Heart left ventricle (tissue), 16 donors: ENCODE measurements around the gene PDGFC. TPM values are rescaled to one million over a fixed set of nuclear protein-coding genes. Genes with fewer than 3 reads are reported as not detected.
A peak's percentile ranks its signal among the peaks of the same experiment; 100 is the strongest.

Source experiments
- ATAC-seq, 4 donors: fragments of 200-7000 bp; cut with Tn5 transposase; one replicate each; pipeline ENCODE4 v1.9.1; 2020 to 2022; ENCODE audit warnings: moderate library complexity in 4 of 4, mild to moderate bottlenecking in 3 of 4, moderate number of reproducible peaks in 1 of 4
- DNase-seq, 5 donors: peaks; one replicate each; pipeline ENCODE4 v3.0.0-alpha.2; 2020
- H3K27ac ChIP-seq, 12 donors: fragments of 200-600 bp; sonication (generic) in 4 of 12; one replicate each; pipeline versions ENCODE4 v1.5.0 to v1.8.0; 2016 to 2022; ENCODE audit warnings: mild to moderate bottlenecking in 2 of 12
- H3K27me3 ChIP-seq, 9 donors: fragments of 200-600 bp; sonication (generic) in 2 of 9; one replicate each; pipeline versions ENCODE4 v1.5.1 to v1.8.0; 2016 to 2022; ENCODE audit warnings: mild to moderate bottlenecking in 3 of 9
- H3K36me3 ChIP-seq, 9 donors: fragments of 200-600 bp; sonication (generic) in 2 of 9; one replicate each; pipeline versions ENCODE4 v1.5.0 to v1.8.0; 2018 to 2022; ENCODE audit warnings: mild to moderate bottlenecking in 2 of 9
- H3K4me1 ChIP-seq, 12 donors: fragments of 200-600 bp; sonication (generic) in 4 of 12; one replicate each; pipeline versions ENCODE4 v1.5.0 to v1.8.0; 2016 to 2022; ENCODE audit warnings: mild to moderate bottlenecking in 3 of 12
- H3K4me3 ChIP-seq, 12 donors: fragments of 200-600 bp; sonication (generic) in 4 of 12; one replicate each; pipeline versions ENCODE4 v1.5.0 to v1.8.0; 2017 to 2022; ENCODE audit warnings: mild to moderate bottlenecking in 9 of 12, moderate library complexity in 4 of 12
- H3K9me3 ChIP-seq, 12 donors: fragments of 200-600 bp; sonication (generic) in 4 of 12; one replicate each; pipeline versions ENCODE4 v1.5.0 to v1.8.0; 2016 to 2022; ENCODE audit warnings: mild to moderate bottlenecking in 1 of 12
- POLR2A ChIP-seq, 2 donors: fragments of 450-650 bp; IDR thresholded peaks; one replicate each; pipeline ENCODE4 v1.6.1; 2017; ENCODE audit warnings: antibody characterized with exemption in 2 of 2, mild to moderate bottlenecking in 2 of 2, moderate library complexity in 2 of 2
- WGBS, 4 donors: extraction: QIAGEN DNeasy Blood & Tissue Kit in 2 of 4; methylation state at CpG; one replicate each; pipeline versions ENCODE4 v1.1.5 to v1.1.7; 2013 to 2018; 5-methylcytosine and 5-hydroxymethylcytosine counted together
- intact Hi-C, 10 donors: fragments of 100-400 bp; cut with DNase I; formaldehyde crosslinking; loops; one replicate each; pipeline versions ENCODE4 v1.11.1 to v1.14.2; 2022
- polyA plus RNA-seq, 2 donors: library from polyadenylated mRNA; stranded (reverse); fragments of 200-250 nt; gene quantifications; one replicate each; pipeline ENCODE4 v1.2.3, GENCODE V29; 2013
- total RNA-seq, 9 donors: library from RNA; depleted of rRNA in 2 of 9; stranded (reverse); fragments of >200 nt in 2 of 9; fragmentation: NEBNext Ultra II Directional in 3 of 9; extraction: Animal tissue kit (Norgen Biotek cat#: 25700) in 3 of 9; gene quantifications; one replicate each; pipeline versions ENCODE4 v1.1.0 to v1.2.4, GENCODE V29; 2016 to 2023
- TF ChIP-seq, protein P1 (sequence below), 12 donors: fragments of 200-600 bp; sonication (generic) in 4 of 12; IDR thresholded peaks; one replicate each; pipeline versions ENCODE4 v1.5.0 to v1.8.0; 2018 to 2022; ENCODE audit warnings: antibody characterized with exemption in 12 of 12, mild to moderate bottlenecking in 5 of 12
- donor health status: ischemic (EF 13 %, LVEDD 7.1; RV severe dilation, severe dysfunction).
- donor health status: healthy with polysubstance abuse.
- donor health status: DM: no; HTN: yes; CAD: no.
- donor health status: DM: no; HTN: no; CAD: no.
- donor health status: ischemic (EF 25% LVEDD 6.9; RV normal size, moderate dysfunction).
- donor health status: ischemic (EF 25% LVEDD 5.7; RV mildly dilated, moderate dysfunction).
- donor health status: healthy.
- donor health status: DM: yes; HTN: yes; CAD: no.
- donor health status: ischemic (EF 35%, LVEDD 5.7; RV mildly dilated, moderate dysfunction).
- donor health status: nonischemic (EF 11% LVEDD 7.7; RV severe dilation, severe dysfunction).
- donor health status: DM: yes; HTN: yes; CAD: no.
- donor health status: PGD.
- donor health status: ischemic (EF 29% LVEDD 5.4; RV normal size, mild dysfunction).
- donor health status: nonischemic (EF 23%, LVEDD 6.1; RV moderate dilation, normal function).

Gene PDGFC
- total and polyA plus RNA-seq, 11 donors, result 2.5 to 29.6 (median 12.2) TPM

DNA sequence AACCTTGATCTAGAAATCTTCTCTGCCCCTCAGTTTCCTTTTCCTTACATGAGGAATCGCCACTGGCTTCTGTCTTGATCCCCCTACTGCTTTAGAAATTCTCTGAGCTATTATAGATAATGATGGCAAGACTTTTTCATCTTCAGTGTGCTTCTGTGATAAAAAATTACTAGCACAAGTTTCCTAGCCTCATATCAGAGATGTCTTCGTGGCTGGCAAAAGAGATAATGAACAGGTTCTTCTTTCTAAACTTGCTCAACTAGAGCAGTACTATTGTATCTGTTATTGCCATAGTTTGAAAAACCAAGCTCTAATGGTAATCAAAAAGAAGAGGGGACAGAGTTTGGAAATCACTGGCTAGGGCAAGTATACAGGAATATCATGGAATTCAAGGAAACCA lies 4.1 kb upstream of the PDGFC start:
- DNase-seq (no peak), ATAC-seq (no peak)
- Histone ChIP-seq H3K4me3 (no peak overlapping the region), H3K27ac (no peak overlapping the region), H3K4me1 (peaks cover 0 to 11% (median 2%) of the 10 kb centered on the region in 12 donors), H3K27me3 (peaks cover 0 to 3% (median 0%) of the 10 kb centered on the region in 9 donors), H3K9me3 (no peaks in the 10 kb centered on the region), H3K36me3 (no peaks in the 10 kb centered on the region)
- intact Hi-C loops, result loop anchor here in 6 of 10 donors (2.0 to 10.0 kb wide), 4 partner anchors 69 to 501 kb away; no protein-coding TSS in a partner anchor
- WGBS, 4 donors, result 81 to 83% (median 82%) methylated on average over 2 of the region's 2 CpGs
- TF ChIP-seq POLR2A (IDR thresholded peaks at IDR 0.05), result no peak
- TF ChIP-seq, protein P1, sequence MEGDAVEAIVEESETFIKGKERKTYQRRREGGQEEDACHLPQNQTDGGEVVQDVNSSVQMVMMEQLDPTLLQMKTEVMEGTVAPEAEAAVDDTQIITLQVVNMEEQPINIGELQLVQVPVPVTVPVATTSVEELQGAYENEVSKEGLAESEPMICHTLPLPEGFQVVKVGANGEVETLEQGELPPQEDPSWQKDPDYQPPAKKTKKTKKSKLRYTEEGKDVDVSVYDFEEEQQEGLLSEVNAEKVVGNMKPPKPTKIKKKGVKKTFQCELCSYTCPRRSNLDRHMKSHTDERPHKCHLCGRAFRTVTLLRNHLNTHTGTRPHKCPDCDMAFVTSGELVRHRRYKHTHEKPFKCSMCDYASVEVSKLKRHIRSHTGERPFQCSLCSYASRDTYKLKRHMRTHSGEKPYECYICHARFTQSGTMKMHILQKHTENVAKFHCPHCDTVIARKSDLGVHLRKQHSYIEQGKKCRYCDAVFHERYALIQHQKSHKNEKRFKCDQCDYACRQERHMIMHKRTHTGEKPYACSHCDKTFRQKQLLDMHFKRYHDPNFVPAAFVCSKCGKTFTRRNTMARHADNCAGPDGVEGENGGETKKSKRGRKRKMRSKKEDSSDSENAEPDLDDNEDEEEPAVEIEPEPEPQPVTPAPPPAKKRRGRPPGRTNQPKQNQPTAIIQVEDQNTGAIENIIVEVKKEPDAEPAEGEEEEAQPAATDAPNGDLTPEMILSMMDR (IDR thresholded peaks at IDR 0.05), result no peak

DNA sequence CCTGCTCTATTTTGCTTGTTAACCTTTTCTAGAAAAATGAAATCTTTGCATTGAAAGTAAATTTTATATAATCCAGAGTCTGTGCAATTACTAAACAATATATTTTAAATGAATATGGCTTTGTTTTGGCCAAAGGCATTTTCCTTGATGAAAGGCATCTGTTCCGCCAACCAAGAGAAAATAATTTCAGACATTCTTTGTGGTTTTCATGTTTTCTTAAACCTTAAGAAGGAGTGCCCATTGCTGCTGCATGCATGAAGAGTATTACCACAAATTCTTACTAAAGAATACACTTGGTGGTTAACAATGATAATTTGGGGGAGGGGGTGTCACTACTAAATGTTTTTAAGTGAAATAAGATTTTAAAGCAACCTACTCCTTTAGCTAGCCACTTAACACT lies 2.7 kb upstream of the PDGFC start:
- H3K27me3 ChIP-seq, result peaks cover 0 to 3% (median 0%) of the 10 kb centered on the region in 9 donors
- ATAC-seq (no peak), DNase-seq (no peak)
- no peaks in the 10 kb centered on the region for H3K9me3 ChIP-seq
- intact Hi-C loops, result loop anchor here in 8 of 10 donors (2.0 to 10.0 kb wide), 5 partner anchors 71 to 499 kb away; no protein-coding TSS in a partner anchor
- H3K4me3 ChIP-seq, result no peak overlapping the region
- no peaks in the 10 kb centered on the region for H3K36me3 ChIP-seq
- TF ChIP-seq, protein P1 (IDR thresholded peaks at IDR 0.05), result no peak
- TF ChIP-seq POLR2A (IDR thresholded peaks at IDR 0.05), result no peak
- H3K27ac ChIP-seq, result no peak overlapping the region
- 94 to 100% (median 96%) methylated on average over 1 of the region's 1 CpG for WGBS, 4 donors
- H3K4me1 ChIP-seq, result peaks cover 0 to 22% (median 2%) of the 10 kb centered on the region in 12 donors

DNA sequence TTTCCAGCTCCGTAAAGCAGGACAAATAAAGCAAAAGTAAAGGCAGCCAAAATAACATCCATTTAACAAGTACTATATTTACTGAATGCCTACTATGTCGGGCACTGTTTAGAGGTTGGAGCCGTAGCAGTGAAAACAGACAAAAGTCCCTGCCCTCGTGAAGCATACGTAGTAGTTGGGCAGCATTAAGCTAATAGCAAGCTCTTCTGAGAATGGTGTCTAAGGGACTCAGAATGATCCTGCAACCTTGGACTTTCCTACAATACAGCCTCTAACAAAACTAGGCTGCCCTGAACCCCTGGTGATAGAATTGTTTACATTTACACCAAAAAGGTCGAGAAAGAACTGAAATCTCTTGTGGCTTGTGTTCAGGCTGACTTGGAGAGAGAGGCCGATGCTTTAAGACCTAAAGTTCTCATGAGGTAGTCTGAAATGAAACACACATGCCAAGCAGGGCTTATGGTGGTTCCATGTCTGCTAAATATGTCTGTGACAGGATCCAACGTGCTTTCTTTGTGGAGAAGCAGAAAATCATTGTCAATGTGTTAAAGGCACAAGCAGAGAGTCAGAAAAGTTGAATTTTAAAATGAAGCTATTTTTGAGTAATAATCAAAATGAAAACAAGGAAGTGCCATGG lies 898 bp upstream of the PDGFC start:
- 14 to 20% (median 19%) methylated on average over 8 of the region's 8 CpGs for WGBS, 4 donors
- TF ChIP-seq POLR2A (IDR thresholded peaks at IDR 0.05), result no peak
- TF ChIP-seq, protein P1 (IDR thresholded peaks at IDR 0.05), result no peak
- DNase-seq, result no peak
- H3K9me3 ChIP-seq, result no peaks in the 10 kb centered on the region
- ATAC-seq, result no peak
- peaks cover 0 to 38% (median 8%) of the 10 kb centered on the region in 12 donors for H3K4me1 ChIP-seq
- peak overlapping the region; percentile 66 to 91 (median 73) for H3K4me3 ChIP-seq
- no peaks in the 10 kb centered on the region for H3K36me3 ChIP-seq
- peak overlapping the region in 11 of 12 donors; percentile 79 to 92 (median 89) for H3K27ac ChIP-seq
- peaks cover 0 to 3% (median 0%) of the 10 kb centered on the region in 9 donors for H3K27me3 ChIP-seq
- intact Hi-C loops, result loop anchor here in 8 of 10 donors (5.0 to 10.0 kb wide), 4 partner anchors 72 to 498 kb away; no protein-coding TSS in a partner anchor

DNA sequence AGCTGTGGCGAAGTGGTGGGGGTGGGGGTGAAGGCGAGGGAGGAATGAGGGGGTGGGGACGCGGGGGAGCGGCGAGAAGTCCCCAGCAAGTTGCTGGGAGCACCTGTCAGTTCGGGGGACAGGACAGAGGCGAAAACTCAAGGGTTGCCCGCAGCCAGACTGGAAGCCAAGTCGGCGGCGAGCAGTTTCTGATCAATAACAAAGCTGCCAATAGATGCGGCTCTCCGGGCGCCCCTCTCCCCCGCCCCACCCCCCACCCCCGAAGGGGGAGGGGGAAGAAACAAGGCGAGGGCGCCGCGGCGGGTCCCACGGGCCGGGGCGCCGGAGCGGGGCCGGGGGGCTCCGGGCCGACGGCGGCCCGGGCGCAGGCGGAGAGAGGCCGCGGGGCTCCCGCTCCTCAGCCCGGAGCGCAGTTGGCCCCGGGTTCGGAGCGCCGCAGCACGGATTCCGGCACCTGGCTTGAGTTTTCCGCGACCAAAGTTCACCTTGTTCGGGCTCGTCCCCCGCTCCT lies 379 bp downstream of the PDGFC start:
- Histone ChIP-seq H3K27ac (peak overlapping the region; percentile 60 to 92 (median 86)), H3K27me3 (peaks cover 0 to 3% (median 0%) of the 10 kb centered on the region in 9 donors), H3K4me3 (peak overlapping the region; percentile 66 to 91 (median 73)), H3K36me3 (no peaks in the 10 kb centered on the region), H3K9me3 (peaks cover 0 to 3% (median 0%) of the 10 kb centered on the region in 12 donors), H3K4me1 (peaks cover 0 to 50% (median 8%) of the 10 kb centered on the region in 12 donors)
- ATAC-seq (peak; percentile 6 to 36 (median 11)), DNase-seq (peak in 4 of 5 donors; percentile 25 to 32 (median 26))
- TF ChIP-seq POLR2A (IDR thresholded peaks at IDR 0.05), result no peak
- TF ChIP-seq, protein P1 (IDR thresholded peaks at IDR 0.05), result no peak
- intact Hi-C loops, result loop anchor here in 8 of 10 donors (5.0 to 10.0 kb wide), 4 partner anchors 74 to 496 kb away; no protein-coding TSS in a partner anchor
- WGBS, 4 donors, result 0 to 4% (median 1%) methylated on average over 22 to 51 of the region's 51 CpGs
